B cell (primary cell): ENCODE data around the gene NOL4L. TPM values are rescaled to one million over a fixed set of nuclear protein-coding genes. Genes with fewer than 3 reads are reported as not detected.
"Not testable (repeated sequence)": the region's sequence is repeated elsewhere in the genome, so short reads cannot be mapped to it uniquely, and the experiment has no call there.

Experiments used
- ATAC-seq: fragments of 200-7000 bp; cut with Tn5 transposase; one replicate; pipeline ENCODE4 v1.10.0; 2021; ENCODE audit warnings: low read depth, mild to moderate bottlenecking, moderate number of reproducible peaks, moderate library complexity
- CTCF ChIA-PET: fragments of 350-600 bp; sonication (Branson Sonifier 250); formaldehyde crosslinking; loops from one replicate; lab custom pipeline; 2021; ENCODE audit warnings: antibody characterized with exemption, inconsistent platforms; lab: Charles Lee
- POLR2A ChIA-PET: fragments of 350-600 bp; sonication (Branson Sonifier 250); formaldehyde crosslinking; loops from one replicate; lab custom pipeline; 2021; ENCODE audit warnings: antibody characterized with exemption; lab: Charles Lee
- DNase-seq: peaks from one replicate; pipeline ENCODE4 v3.0.0; 2013
- H2AFZ ChIP-seq: 2 replicates; pipeline ENCODE4 v1.6.1; 2012; ENCODE audit warnings: mild to moderate bottlenecking, low read depth, low read length; ENCODE audit not compliant: insufficient read depth, poor library complexity, severe bottlenecking
- H3K27ac ChIP-seq, 2 donors: 1 replicate in 1 of 2; 2 replicates in 1 of 2; pipeline ENCODE4 v1.5.1; 2012 to 2013; ENCODE audit warnings: low read length in 2 of 2, mild to moderate bottlenecking in 2 of 2, moderate library complexity in 1 of 2
- H3K27me3 ChIP-seq, 4 experiments: fragments of 200-600 bp in 1 of 4; sonication (generic) in 1 of 4; replicated peaks in 1 of 4; 1 replicate in 2 of 4; 2 replicates in 2 of 4; pipeline versions ENCODE4 v1.6.1 to v1.7.0; 2013 to 2016; ENCODE audit warnings: low read length in 3 of 4, mild to moderate bottlenecking in 2 of 4, mixed read lengths in 1 of 4, moderate library complexity in 1 of 4; ENCODE audit not compliant: insufficient read depth in 4 of 4, control insufficient read depth in 3 of 4; ENCODE audit errors: control extremely low read depth in 1 of 4
- H3K36me3 ChIP-seq, 2 experiments: replicated peaks in 1 of 2; 1 replicate in 1 of 2; 2 replicates in 1 of 2; pipeline versions ENCODE4 v1.6.1 to v1.7.1; 2013; ENCODE audit warnings: low read length in 1 of 2; ENCODE audit not compliant: insufficient read depth in 2 of 2, control insufficient read depth in 1 of 2; ENCODE audit errors: control extremely low read depth in 1 of 2, extremely low read depth in 1 of 2
- H3K4me1 ChIP-seq, 2 donors: fragments of 200-600 bp in 1 of 2; sonication (generic) in 1 of 2; 1 replicate in 1 of 2; 2 replicates in 1 of 2; pipeline versions ENCODE4 v1.5.1 to v1.6.1; 2013 to 2017; ENCODE audit warnings: low read length in 2 of 2; ENCODE audit not compliant: control insufficient read depth in 2 of 2, insufficient read depth in 2 of 2
- H3K4me2 ChIP-seq: replicated peaks from 2 replicates; pipeline ENCODE3; 2012; ENCODE audit warnings: mild to moderate bottlenecking, low read depth, low read length; ENCODE audit not compliant: poor library complexity, severe bottlenecking
- H3K4me3 ChIP-seq, 5 experiments: fragments of 200-600 bp in 1 of 5; sonication (generic) in 1 of 5; 1 replicate in 3 of 5; 2 replicates in 2 of 5; pipeline versions ENCODE4 v1.5.1 to v1.7.0; 2011 to 2016; ENCODE audit warnings: low read length in 4 of 5, mild to moderate bottlenecking in 4 of 5, low read depth in 2 of 5, control low read depth in 1 of 5, moderate library complexity in 1 of 5; ENCODE audit not compliant: insufficient read depth in 1 of 5; ENCODE audit errors: control extremely low read depth in 1 of 5, extremely low read depth in 1 of 5
- H3K79me2 ChIP-seq: fragments of 200-600 bp; sonication (generic); one replicate; pipeline ENCODE4 v1.6.0; 2016; ENCODE audit warnings: low read length; ENCODE audit not compliant: control insufficient read depth, insufficient read depth
- H3K9ac ChIP-seq: fragments of 200-600 bp; sonication (generic); 2 replicates; pipeline ENCODE4 v1.6.1; 2017; ENCODE audit warnings: mild to moderate bottlenecking, low read length, moderate library complexity
- H3K9me3 ChIP-seq, 3 donors: one replicate each; pipeline versions ENCODE4 v1.6.1 to v1.7.1; 2013; ENCODE audit warnings: low read length in 2 of 3; ENCODE audit not compliant: control insufficient read depth in 2 of 3, insufficient read depth in 1 of 3; ENCODE audit errors: control extremely low read depth in 1 of 3
- H4K20me1 ChIP-seq: 2 replicates; pipeline ENCODE4 v1.6.0; 2012; ENCODE audit warnings: mild to moderate bottlenecking, low read length; ENCODE audit not compliant: insufficient read depth, control insufficient read depth, poor library complexity, severe bottlenecking
- H3K27ac Mint-ChIP-seq: one replicate; pipeline ENCODE4 v1.8.0; 2021; ENCODE audit warnings: mixed read lengths
- H3K27me3 Mint-ChIP-seq: one replicate; pipeline ENCODE4 v1.8.0; 2021; ENCODE audit warnings: mixed read lengths
- H3K4me1 Mint-ChIP-seq: one replicate; pipeline ENCODE4 v1.8.0; 2021; ENCODE audit warnings: mixed read lengths
- H3K4me3 Mint-ChIP-seq: one replicate; pipeline ENCODE4 v1.8.0; 2021; ENCODE audit warnings: mixed read lengths
- H3K9me3 Mint-ChIP-seq: one replicate; pipeline ENCODE4 v1.8.0; 2022; ENCODE audit warnings: mixed read lengths; ENCODE audit not compliant: insufficient read depth
- CTCF ChIP-seq: fragments of 200-600 bp; IDR thresholded peaks from one replicate; pipeline ENCODE4 v1.8.0; 2022; ENCODE audit warnings: antibody characterized with exemption, mild to moderate bottlenecking
- EZH2 ChIP-seq: IDR thresholded peaks from 2 replicates; pipeline ENCODE4 v1.6.1; 2012; ENCODE audit warnings: borderline replicate concordance, low read depth, mild to moderate bottlenecking, moderate library complexity, low read length; ENCODE audit not compliant: insufficient read depth, poor library complexity, severe bottlenecking
- WGBS: methylation state at CpG from one replicate; pipeline ENCODE4 v1.1.5; 2013; ENCODE audit warnings: missing lambda C conversion rate; ENCODE audit not compliant: insufficient coverage; 5-methylcytosine and 5-hydroxymethylcytosine counted together
- intact Hi-C: fragments of 100-400 bp; cut with micrococcal nuclease; formaldehyde crosslinking; loops from one replicate; pipeline ENCODE4 v1.10.0; 2022
- polyA plus RNA-seq: library from polyadenylated mRNA; depleted of rRNA; stranded (reverse); fragments of >200 nt; gene quantifications from 2 replicates; pipeline ENCODE4 v1.2.3, GENCODE V29; 2012
- total RNA-seq, 2 donors: library from RNA; stranded (reverse); fragments of 120-200 nt in 1 of 2; gene quantifications; 1 replicate in 1 of 2; 2 replicates in 1 of 2; pipeline versions ENCODE4 v1.2.3 to v1.2.4, GENCODE V29; 2013 to 2022

Gene NOL4L
- total and polyA plus RNA-seq, 2 donors (not counting 1 experiment from before 2014, with no cell fraction given): 6.5 to 7.9 TPM

GRCh38 chr20:32466739-32467505 is 118.2 kb downstream of the NOL4L start:
- H3K27ac ChIP-seq: no peak overlapping the region
- Mint-ChIP-seq H3K27me3 (no peaks in the 10 kb centered on the region), H3K4me1 (peaks cover 20% of the 10 kb centered on the region), H3K4me3 (no peak overlapping the region), H3K9me3 (no peaks in the 10 kb centered on the region), H3K27ac (no peak overlapping the region)
- no peak overlapping the region for H2AFZ ChIP-seq
- POLR2A ChIA-PET: no interaction called here
- H4K20me1 ChIP-seq: peaks cover 7% of the 10 kb centered on the region
- DNase-seq: no peak
- H3K4me2 ChIP-seq: no peak overlapping the region
- WGBS: 90% methylated on average over 16 of the region's 16 CpGs
- H3K4me1 ChIP-seq: peaks cover 4 to 25% of the 10 kb centered on the region in 2 donors
- no peak overlapping the region for H3K9ac ChIP-seq
- peaks cover 0 to 4% (median 0%) of the 10 kb centered on the region in 3 donors for H3K9me3 ChIP-seq
- ATAC-seq: no peak
- no peaks in the 10 kb centered on the region for H3K36me3 ChIP-seq
- TF ChIP-seq EZH2 (no peak), CTCF (no peak)
- H3K27me3 ChIP-seq: no peaks in the 10 kb centered on the region
- CTCF ChIA-PET: interaction anchor here (1.9 kb wide), 1 partner anchor 11 kb away, joined by 4 read pairs; no protein-coding TSS in a partner anchor
- peaks cover 12% of the 10 kb centered on the region for H3K79me2 ChIP-seq
- intact Hi-C loops: no loop called here
- no peak overlapping the region for H3K4me3 ChIP-seq

GRCh38 chr20:32465901-32466675 is 119.0 kb downstream of the NOL4L start:
- peaks cover 18% of the 10 kb centered on the region for H3K4me1 Mint-ChIP-seq
- H3K9me3 Mint-ChIP-seq, ATAC-seq, POLR2A ChIA-PET, H3K36me3 ChIP-seq, H3K27me3 Mint-ChIP-seq, H3K27me3 ChIP-seq, H3K9ac ChIP-seq, H3K4me3 ChIP-seq, H3K9me3 ChIP-seq, H3K4me2 ChIP-seq, H2AFZ ChIP-seq, H3K27ac Mint-ChIP-seq, DNase-seq, intact Hi-C loops, H3K4me3 Mint-ChIP-seq, H3K27ac ChIP-seq, H4K20me1 ChIP-seq: not testable (repeated sequence)
- WGBS: over 99% methylated on average over 9 of the region's 15 CpGs
- CTCF ChIA-PET: interaction anchor here (0.6 to 1.9 kb wide), 3 partner anchors 10 to 525 kb away, joined by 3 to 4 read pairs (median 4); no protein-coding TSS in a partner anchor
- Histone ChIP-seq H3K79me2 (peaks cover 12% of the 10 kb centered on the region), H3K4me1 (peaks cover 4 to 25% of the 10 kb centered on the region in 2 donors)
